Stimulated activated CD4-positive, alpha-beta T cell treated with anti-CD3 and anti-CD28 coated beads, Interleukin-2, amount 100 ng/mL, for 48 hours (primary cell): ENCODE results near the gene PHF3.

Experiments used
- DNase-seq, 2 donors: peaks; one replicate each; pipeline ENCODE4 v3.0.0-alpha.2; 2020

Gene PHF3

GRCh38 chr6:63635588-63636517 is at the start of gene PHF3:
Gene PHF3, plus strand, starts transcription at chr6:63635802. Its CDS starts 10,750 bp downstream, at chr6:63646552.
- peak; percentile 83 to 86 for DNase-seq

GRCh38 chr6:63589952-63590411 is 45.6 kb upstream of the PHF3 start:
- DNase-seq, result no peak

GRCh38 chr6:63592886-63593285 is 42.7 kb upstream of the PHF3 start:
- DNase-seq, result no peak

GRCh38 chr6:63597141-63598048 is 38.2 kb upstream of the PHF3 start:
- DNase-seq, result no peak

- DNase-seq, result peak; percentile 50 to 60
Measured at GRCh38 chr6:63598049-63599036, 37.3 kb upstream of the PHF3 start.

GRCh38 chr6:63599243-63599642 is 36.4 kb upstream of the PHF3 start:
- DNase-seq, result no peak

- DNase-seq, result no peak
Measured at GRCh38 chr6:63600136-63600535, 35.5 kb upstream of the PHF3 start.

- DNase-seq, result no peak
Measured at GRCh38 chr6:63609231-63609630, 26.4 kb upstream of the PHF3 start.

- no peak for DNase-seq
Measured at GRCh38 chr6:63610944-63611343, 24.7 kb upstream of the PHF3 start.

- no peak for DNase-seq
Measured at GRCh38 chr6:63611560-63611959, 24.0 kb upstream of the PHF3 start.

GRCh38 chr6:63615590-63615989 is 20.0 kb upstream of the PHF3 start:
- no peak for DNase-seq

- no peak for DNase-seq
Measured at GRCh38 chr6:63624091-63624490, 11.5 kb upstream of the PHF3 start.

GRCh38 chr6:63630466-63630865 is 5.1 kb upstream of the PHF3 start:
- no peak for DNase-seq

GRCh38 chr6:63634630-63635029 is 972 bp upstream of the PHF3 start:
- no peak for DNase-seq

GRCh38 chr6:63635215-63635587 is 401 bp upstream of the PHF3 start:
- peak; percentile 2 to 14 for DNase-seq

GRCh38 chr6:63636518-63637021 is 968 bp downstream of the PHF3 start:
- peak; percentile 43 to 59 for DNase-seq

GRCh38 chr6:63637865-63638445 is 2.4 kb downstream of the PHF3 start:
- DNase-seq, result no peak

- DNase-seq, result no peak
Measured at GRCh38 chr6:63640062-63640461, 4.5 kb downstream of the PHF3 start.

GRCh38 chr6:63643862-63644261 is 8.3 kb downstream of the PHF3 start:
- DNase-seq, result no peak

- DNase-seq, result no peak
Measured at GRCh38 chr6:63644668-63645326, 9.2 kb downstream of the PHF3 start.

- no peak for DNase-seq
Measured at GRCh38 chr6:63649269-63649668, 13.7 kb downstream of the PHF3 start.
